Panc1 (cell line): ENCODE data around the gene DHRSX.

Experiments used
- CTCF ChIP-seq: fragments of 450-650 bp; IDR thresholded peaks from 2 replicates; pipeline ENCODE4 v1.5.1; 2017; ENCODE audit warnings: mild to moderate bottlenecking
- POLR2AphosphoS5 ChIP-seq: IDR thresholded peaks from 2 replicates; pipeline ENCODE4 v1.6.1; 2012; ENCODE audit warnings: mild to moderate bottlenecking, low read depth, low read length, moderate library complexity
- SIN3A ChIP-seq: IDR thresholded peaks from 2 replicates; pipeline ENCODE4 v1.6.1; 2012; ENCODE audit warnings: low read depth, mild to moderate bottlenecking, low read length, moderate library complexity, borderline replicate concordance; ENCODE audit not compliant: insufficient read depth

GRCh38 chrX:2184089-2184488 is 316.7 kb downstream of the DHRSX start:
- TF ChIP-seq CTCF, result no peak
- no peak for TF ChIP-seq POLR2AphosphoS5
- TF ChIP-seq SIN3A, result no peak
